DMS114 treated with DMSO at 0.1 percent for 48 hours (cell line): ENCODE results near the gene VWCE.

Experiments
- DNase-seq: peaks from one replicate; lab custom pipeline; 2025; ENCODE audit not compliant: unreplicated experiment; lab: John Stamatoyannopoulos, UW

VWCE gene

GRCh38 chr11:61281581-61282250 lies 13.4 kb downstream of the VWCE start:
- peak; percentile 70 for DNase-seq

- DNase-seq: no peak
Observed at GRCh38 chr11:61280883-61281580, 14.1 kb downstream of the VWCE start.

GRCh38 chr11:61279934-61280659 lies 15.0 kb downstream of the VWCE start:
- no peak for DNase-seq

GRCh38 chr11:61278001-61278470 lies 17.1 kb downstream of the VWCE start:
- DNase-seq: no peak

- no peak for DNase-seq
Observed at GRCh38 chr11:61277186-61278000, 17.7 kb downstream of the VWCE start.

GRCh38 chr11:61275191-61275590 lies 19.9 kb downstream of the VWCE start:
- DNase-seq: no peak

- no peak for DNase-seq
Observed at GRCh38 chr11:61274084-61274483, 21.0 kb downstream of the VWCE start.

- DNase-seq: no peak
Observed at GRCh38 chr11:61273178-61274078, 21.7 kb downstream of the VWCE start.

GRCh38 chr11:61272731-61273130 lies 22.4 kb downstream of the VWCE start:
- no peak for DNase-seq

GRCh38 chr11:61270354-61271076 lies 24.6 kb downstream of the VWCE start:
- DNase-seq: no peak

- DNase-seq: no peak
Observed at GRCh38 chr11:61268588-61269250, 26.4 kb downstream of the VWCE start.

GRCh38 chr11:61267437-61267841 lies 27.7 kb downstream of the VWCE start:
- DNase-seq: no peak

GRCh38 chr11:61266602-61267001 lies 28.5 kb downstream of the VWCE start:
- DNase-seq: no peak

- no peak for DNase-seq
Observed at GRCh38 chr11:61265357-61265756, 29.8 kb downstream of the VWCE start.

- DNase-seq: no peak
Observed at GRCh38 chr11:61264795-61265194, 30.3 kb downstream of the VWCE start.

- DNase-seq: no peak
Observed at GRCh38 chr11:61264371-61264770, 30.7 kb downstream of the VWCE start.

GRCh38 chr11:61259363-61259762 lies 35.8 kb downstream of the VWCE start:
- no peak for DNase-seq

GRCh38 chr11:61258546-61258945 lies 36.6 kb downstream of the VWCE start:
- DNase-seq: no peak
